OCI-LY7 (cell line): ENCODE measurements around the gene ZDHHC13. TPM values are rescaled to one million over a fixed set of nuclear protein-coding genes. Genes with fewer than 3 reads are reported as not detected.

Experiments
- BruUV-seq: library from RNA; stranded (reverse); fragments of 400-500 nt; replicated peaks from 2 replicates; lab custom pipeline; 2021; lab: Mats Ljungman, UMichigan
- CTCF ChIA-PET: fragments of 300-600 bp; sonication (Branson Sonifier 250); formaldehyde crosslinking; loops from one replicate; lab custom pipeline; 2022; ENCODE audit warnings: antibody characterized with exemption; ENCODE audit not compliant: unreplicated experiment; lab: Charles Lee
- POLR2A ChIA-PET: fragments of 300-600 bp; sonication (Branson Sonifier 250); formaldehyde crosslinking; loops from one replicate; lab custom pipeline; 2022; ENCODE audit warnings: antibody characterized with exemption; lab: Charles Lee
- DNase-seq: peaks from one replicate; pipeline ENCODE4 v3.0.0-alpha.2; 2015; ENCODE audit warnings: low spot score
- H2AFZ ChIP-seq: fragments of 200-600 bp; sonication (generic), shearing (Covaris generic); 2 replicates; pipeline ENCODE4 v1.6.1; 2014; ENCODE audit warnings: mild to moderate bottlenecking, antibody characterized with exemption, low read length, moderate library complexity
- H3K27ac ChIP-seq: fragments of 200-600 bp; sonication (generic); 2 replicates; pipeline ENCODE4 v1.5.1; 2014; ENCODE audit warnings: mixed run types, low read depth, mild to moderate bottlenecking, moderate library complexity, low read length, inconsistent platforms; ENCODE audit not compliant: poor library complexity, severe bottlenecking
- H3K36me3 ChIP-seq: fragments of 200-600 bp; sonication (generic); 2 replicates; pipeline ENCODE4 v1.6.1; 2014; ENCODE audit warnings: mild to moderate bottlenecking, antibody characterized with exemption, low read length, moderate library complexity, mixed read lengths; ENCODE audit not compliant: insufficient read depth
- H3K4me1 ChIP-seq: fragments of 200-600 bp; sonication (generic); 2 replicates; pipeline ENCODE4 v1.5.1; 2014; ENCODE audit warnings: mild to moderate bottlenecking, low read length; ENCODE audit not compliant: insufficient read depth, poor library complexity, severe bottlenecking
- H3K4me2 ChIP-seq: fragments of 200-600 bp; sonication (generic); 2 replicates; pipeline ENCODE4 v1.6.1; 2014; ENCODE audit warnings: mild to moderate bottlenecking, low read length
- H3K4me3 ChIP-seq: fragments of 200-600 bp; sonication (generic); 2 replicates; pipeline ENCODE4 v1.5.1; 2014; ENCODE audit warnings: mild to moderate bottlenecking, low read depth, low read length; ENCODE audit not compliant: poor library complexity, severe bottlenecking
- H3K79me2 ChIP-seq: fragments of 200-600 bp; sonication (generic); 2 replicates; pipeline ENCODE4 v1.6.1; 2016; ENCODE audit warnings: low read depth, mild to moderate bottlenecking, low read length, moderate library complexity, mixed read lengths; ENCODE audit not compliant: insufficient read depth
- H3K9me2 ChIP-seq: fragments of 200-600 bp; sonication (generic); 2 replicates; pipeline ENCODE4 v1.6.1; 2016; ENCODE audit warnings: mild to moderate bottlenecking, low read length, mixed read lengths; ENCODE audit not compliant: insufficient read depth
- H3K9me3 ChIP-seq: fragments of 200-600 bp; sonication (generic); 2 replicates; pipeline ENCODE4 v1.6.1; 2014; ENCODE audit warnings: mild to moderate bottlenecking, mixed run types, low read length, mixed read lengths
- H4K20me1 ChIP-seq: fragments of 200-600 bp; sonication (generic); 2 replicates; pipeline ENCODE4 v1.6.1; 2014; ENCODE audit warnings: mild to moderate bottlenecking, antibody characterized with exemption, low read length, moderate library complexity, mixed read lengths; ENCODE audit not compliant: insufficient read depth
- EZH2phosphoT487 ChIP-seq: fragments of 200-600 bp; sonication (generic); IDR thresholded peaks from 2 replicates; pipeline ENCODE4 v1.6.1; 2018; ENCODE audit warnings: low read depth, borderline replicate concordance, mild to moderate bottlenecking, mixed run types, antibody characterized with exemption, low read length, moderate library complexity, mixed read lengths
- intact Hi-C: fragments of 100-400 bp; cut with micrococcal nuclease; formaldehyde crosslinking; loops from one replicate; pipeline ENCODE4 v1.10.0; 2022; ENCODE audit not compliant: unreplicated experiment
- total RNA-seq, 2 experiments: library from RNA; depleted of rRNA in 1 of 2; stranded (reverse); fragments of >200 nt in 1 of 2; shearing (Covaris generic) in 1 of 2; gene quantifications; 2 replicates each; pipeline ENCODE4 v1.2.3, GENCODE V29; 2014 to 2022
- TF ChIP-seq, protein P1 (sequence below): fragments of 200-600 bp; sonication (generic); conservative IDR thresholded peaks from 2 replicates; pipeline ENCODE4 v1.5.1; 2014; ENCODE audit warnings: mild to moderate bottlenecking, antibody characterized with exemption, low read length, moderate library complexity, mixed read lengths

Gene ZDHHC13
- total RNA-seq, 2 experiments from 2014 or later: 25.0 to 28.1 TPM

DNA sequence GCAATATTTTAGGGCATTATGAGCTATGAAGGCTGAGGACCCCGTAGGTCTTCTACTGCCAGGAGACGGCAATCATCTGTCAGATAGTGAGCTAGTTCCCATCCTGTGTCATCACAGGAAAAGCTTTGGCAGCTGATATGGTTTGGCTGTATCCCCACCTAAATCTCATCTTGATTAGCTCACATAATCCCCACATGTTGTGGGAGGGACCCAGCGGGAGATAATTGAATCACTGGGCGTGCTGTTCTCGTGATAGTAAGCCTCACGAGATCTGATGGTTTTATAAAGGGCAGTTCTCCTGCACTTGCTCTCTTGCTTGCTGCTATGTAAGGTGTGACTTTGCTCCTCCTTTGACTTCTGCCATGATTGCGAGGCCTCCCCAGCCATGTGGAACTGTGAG, 66.7 kb downstream of the ZDHHC13 start:
- H3K4me2 ChIP-seq: no peak overlapping the region
- no peaks in the 10 kb centered on the region for H3K79me2 ChIP-seq
- H2AFZ ChIP-seq: no peak overlapping the region
- H3K4me3 ChIP-seq: no peak overlapping the region
- H3K9me3 ChIP-seq: no peaks in the 10 kb centered on the region
- H3K27ac ChIP-seq: no peak overlapping the region
- intact Hi-C loops: no loop called here
- no peak for DNase-seq
- no peaks in the 10 kb centered on the region for H4K20me1 ChIP-seq
- CTCF ChIA-PET: no interaction called here
- POLR2A ChIA-PET: interaction anchor here (0.6 to 0.8 kb wide), 2 partner anchors 61 to 87 kb away, joined by 3 read pairs; no protein-coding TSS in a partner anchor
- TF ChIP-seq, protein P1, sequence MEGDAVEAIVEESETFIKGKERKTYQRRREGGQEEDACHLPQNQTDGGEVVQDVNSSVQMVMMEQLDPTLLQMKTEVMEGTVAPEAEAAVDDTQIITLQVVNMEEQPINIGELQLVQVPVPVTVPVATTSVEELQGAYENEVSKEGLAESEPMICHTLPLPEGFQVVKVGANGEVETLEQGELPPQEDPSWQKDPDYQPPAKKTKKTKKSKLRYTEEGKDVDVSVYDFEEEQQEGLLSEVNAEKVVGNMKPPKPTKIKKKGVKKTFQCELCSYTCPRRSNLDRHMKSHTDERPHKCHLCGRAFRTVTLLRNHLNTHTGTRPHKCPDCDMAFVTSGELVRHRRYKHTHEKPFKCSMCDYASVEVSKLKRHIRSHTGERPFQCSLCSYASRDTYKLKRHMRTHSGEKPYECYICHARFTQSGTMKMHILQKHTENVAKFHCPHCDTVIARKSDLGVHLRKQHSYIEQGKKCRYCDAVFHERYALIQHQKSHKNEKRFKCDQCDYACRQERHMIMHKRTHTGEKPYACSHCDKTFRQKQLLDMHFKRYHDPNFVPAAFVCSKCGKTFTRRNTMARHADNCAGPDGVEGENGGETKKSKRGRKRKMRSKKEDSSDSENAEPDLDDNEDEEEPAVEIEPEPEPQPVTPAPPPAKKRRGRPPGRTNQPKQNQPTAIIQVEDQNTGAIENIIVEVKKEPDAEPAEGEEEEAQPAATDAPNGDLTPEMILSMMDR: no peak
- TF ChIP-seq EZH2phosphoT487: no peak
- no TSS peak for BruUV-seq
- H3K36me3 ChIP-seq: no peaks in the 10 kb centered on the region
- H3K9me2 ChIP-seq: no peaks in the 10 kb centered on the region
- no peaks in the 10 kb centered on the region for H3K4me1 ChIP-seq

DNA sequence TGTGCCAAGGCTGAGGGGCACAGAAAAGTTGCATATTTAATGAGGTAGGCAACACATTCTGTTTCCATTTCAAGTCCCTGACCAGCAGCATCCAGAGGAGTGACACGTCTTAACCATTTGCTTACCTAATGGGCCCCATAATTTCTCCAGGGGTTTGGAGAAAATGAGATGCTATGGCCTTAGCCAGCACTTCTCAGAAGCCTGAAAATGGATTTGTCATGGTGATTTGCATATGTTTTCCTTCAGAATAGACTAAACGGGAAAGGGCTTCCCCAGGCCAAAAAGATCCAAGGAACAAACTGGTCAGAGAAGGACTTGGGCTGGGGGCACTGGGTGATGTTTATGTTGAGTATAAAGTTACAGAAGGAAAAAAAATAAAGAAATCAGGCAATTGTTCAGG, 68.1 kb downstream of the ZDHHC13 start:
- Histone ChIP-seq H3K79me2 (no peaks in the 10 kb centered on the region), H3K9me3 (no peaks in the 10 kb centered on the region), H4K20me1 (no peaks in the 10 kb centered on the region), H3K4me2 (no peak overlapping the region), H3K9me2 (no peaks in the 10 kb centered on the region), H3K27ac (no peak overlapping the region), H3K36me3 (no peaks in the 10 kb centered on the region), H3K4me1 (no peaks in the 10 kb centered on the region), H2AFZ (no peak overlapping the region), H3K4me3 (no peak overlapping the region)
- intact Hi-C loops: no loop called here
- no peak for DNase-seq
- CTCF ChIA-PET: no interaction called here
- POLR2A ChIA-PET: no interaction called here
- BruUV-seq: no TSS peak
- TF ChIP-seq, protein P1: no peak

DNA sequence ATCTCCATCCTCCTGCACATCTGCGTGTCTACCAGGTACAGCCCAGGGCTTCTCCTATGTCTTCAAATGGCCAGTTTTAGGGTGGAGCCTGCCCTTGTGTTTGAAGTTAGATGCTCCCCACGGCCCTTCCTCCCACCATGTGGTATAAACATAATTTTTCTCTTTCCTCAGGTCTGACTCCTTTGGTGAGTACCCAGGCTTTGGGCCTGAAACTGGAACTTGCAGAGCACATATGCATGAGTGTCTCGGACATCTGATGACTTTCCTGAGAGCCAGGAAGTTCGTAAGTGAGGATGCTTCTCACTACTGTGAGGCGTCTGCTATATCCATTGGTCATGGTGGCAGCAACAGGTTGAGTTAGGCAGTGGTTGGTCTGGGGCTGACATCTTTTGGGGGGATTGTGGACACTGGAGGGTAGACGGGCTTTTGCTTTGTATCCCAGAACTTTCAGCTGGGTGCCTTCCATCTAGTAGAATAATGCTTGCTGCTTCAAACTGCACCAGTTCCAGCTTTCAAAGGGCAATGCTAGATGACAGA, 68.6 kb downstream of the ZDHHC13 start:
- intact Hi-C loops: no loop called here
- no TSS peak for BruUV-seq
- H3K36me3 ChIP-seq: no peaks in the 10 kb centered on the region
- H3K9me3 ChIP-seq: no peaks in the 10 kb centered on the region
- no peaks in the 10 kb centered on the region for H3K79me2 ChIP-seq
- H3K4me1 ChIP-seq: no peaks in the 10 kb centered on the region
- no peak overlapping the region for H3K4me2 ChIP-seq
- H3K27ac ChIP-seq: no peak overlapping the region
- no peak overlapping the region for H3K4me3 ChIP-seq
- H3K9me2 ChIP-seq: no peaks in the 10 kb centered on the region
- no peak for DNase-seq
- TF ChIP-seq EZH2phosphoT487: no peak
- H4K20me1 ChIP-seq: no peaks in the 10 kb centered on the region
- POLR2A ChIA-PET: no interaction called here
- CTCF ChIA-PET: no interaction called here
- H2AFZ ChIP-seq: no peak overlapping the region
